Measurements from ENCODE around the gene ST6GALNAC1. TPM values are rescaled to one million over a fixed set of nuclear protein-coding genes. Genes with fewer than 3 reads are reported as not detected.

The ST6GALNAC1 gene
- total RNA-seq, 1 donor from 2014 or later, result not detected

GRCh38 chr17:76631821-76632565 lies 11.6 kb downstream of the ST6GALNAC1 start:
- Mint-ChIP-seq H3K4me3 (ENCODE audit: unreplicated experiment) (no peak overlapping the region), H3K36me3 (ENCODE audit: unreplicated experiment) (peaks cover 4% of the 10 kb centered on the region), H3K4me1 (ENCODE audit: low read depth, unreplicated experiment) (peaks cover 3% of the 10 kb centered on the region), H3K9me3 (ENCODE audit: unreplicated experiment) (peaks cover 3% of the 10 kb centered on the region), H3K27me3 (ENCODE audit: unreplicated experiment) (peaks cover 7% of the 10 kb centered on the region), H3K27ac (ENCODE audit: unreplicated experiment) (no peak overlapping the region)
- TF ChIP-seq CTCF (IDR thresholded peaks at IDR 0.05; ENCODE audit: partially characterized antibody, unreplicated experiment), result no peak
- DNase-seq, result no peak

DNA sequence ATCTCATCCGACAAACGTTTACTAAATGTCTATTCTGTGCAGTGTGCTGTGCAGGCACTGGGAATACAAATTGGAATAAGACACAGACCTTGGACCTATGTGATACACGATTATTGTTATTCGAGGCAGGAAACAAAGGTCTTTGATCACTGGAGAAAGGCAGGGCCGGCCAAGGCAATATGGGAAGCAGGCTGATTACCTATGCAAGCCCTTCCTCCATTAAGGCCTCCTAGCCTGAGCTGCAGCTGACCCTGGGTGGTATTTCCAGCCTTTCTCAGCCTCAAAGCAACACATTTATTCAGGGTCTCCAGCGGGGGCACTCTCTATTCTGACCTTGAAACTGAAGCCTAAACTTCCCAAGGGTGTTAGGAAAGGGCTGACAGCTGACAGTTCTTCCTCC lies 13.4 kb downstream of the ST6GALNAC1 start:
- peaks cover 3% of the 10 kb centered on the region for H3K9me3 Mint-ChIP-seq (ENCODE audit: unreplicated experiment)
- peaks cover 7% of the 10 kb centered on the region for H3K27me3 Mint-ChIP-seq (ENCODE audit: unreplicated experiment)
- peaks cover 3% of the 10 kb centered on the region for H3K4me1 Mint-ChIP-seq (ENCODE audit: low read depth, unreplicated experiment)
- TF ChIP-seq CTCF (IDR thresholded peaks at IDR 0.05; ENCODE audit: partially characterized antibody, unreplicated experiment), result no peak
- peaks cover 4% of the 10 kb centered on the region for H3K36me3 Mint-ChIP-seq (ENCODE audit: unreplicated experiment)
- DNase-seq, result no peak
- H3K4me3 Mint-ChIP-seq (ENCODE audit: unreplicated experiment), result no peak overlapping the region
- no peak overlapping the region for H3K27ac Mint-ChIP-seq (ENCODE audit: unreplicated experiment)

DNA sequence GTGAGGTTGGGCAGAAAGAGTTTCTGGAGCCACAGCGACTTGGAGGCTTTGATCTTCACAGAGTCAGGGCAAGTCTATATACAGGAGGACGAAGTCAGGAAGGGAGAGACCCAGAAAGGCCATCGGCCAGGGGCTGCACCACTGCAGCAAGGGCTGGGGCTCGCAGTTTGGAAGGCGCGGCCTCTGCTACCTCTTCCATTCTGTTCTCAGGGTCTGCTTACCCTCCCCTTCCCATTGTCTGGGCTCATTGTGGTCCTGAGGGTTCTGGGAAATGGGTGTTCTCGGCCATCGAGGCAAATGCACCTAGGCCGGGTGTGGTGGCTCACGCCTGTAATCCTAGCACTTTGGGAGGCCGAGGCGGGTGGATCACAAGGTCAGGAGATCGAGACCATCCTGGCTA lies 16.0 kb downstream of the ST6GALNAC1 start:
- no peak overlapping the region for H3K27ac Mint-ChIP-seq (ENCODE audit: unreplicated experiment)
- peaks cover 3% of the 10 kb centered on the region for H3K4me1 Mint-ChIP-seq (ENCODE audit: low read depth, unreplicated experiment)
- H3K4me3 Mint-ChIP-seq (ENCODE audit: unreplicated experiment), result no peak overlapping the region
- no peak for TF ChIP-seq CTCF (IDR thresholded peaks at IDR 0.05; ENCODE audit: partially characterized antibody, unreplicated experiment)
- peaks cover 7% of the 10 kb centered on the region for H3K27me3 Mint-ChIP-seq (ENCODE audit: unreplicated experiment)
- H3K36me3 Mint-ChIP-seq (ENCODE audit: unreplicated experiment), result peaks cover 4% of the 10 kb centered on the region
- no peak for DNase-seq
- H3K9me3 Mint-ChIP-seq (ENCODE audit: unreplicated experiment), result peaks cover 3% of the 10 kb centered on the region

DNA sequence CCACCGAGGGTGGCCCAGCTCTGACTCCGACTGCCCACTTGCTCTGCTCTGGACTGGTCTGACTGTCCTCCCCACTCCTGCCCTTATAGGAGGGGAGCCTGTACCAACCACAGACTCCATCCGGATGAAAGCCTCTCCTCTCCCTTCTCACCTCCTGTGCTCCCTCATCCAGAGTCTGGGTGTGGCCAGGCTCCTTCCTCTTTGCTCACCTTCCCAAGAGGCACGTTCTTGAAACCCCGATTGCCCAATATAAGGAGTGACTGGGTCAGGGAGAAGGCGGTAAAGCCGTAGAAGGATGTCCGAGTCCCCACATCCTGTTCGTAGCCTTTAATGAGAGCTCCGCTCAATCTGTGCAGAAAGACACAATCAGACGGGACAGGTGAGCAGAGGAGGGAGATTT lies 17.1 kb downstream of the ST6GALNAC1 start:
- H3K27me3 Mint-ChIP-seq (ENCODE audit: unreplicated experiment), result peaks cover 7% of the 10 kb centered on the region

More for the DNA sequence above, 17.1 kb downstream of the ST6GALNAC1 start:
- H3K4me1 Mint-ChIP-seq (ENCODE audit: low read depth, unreplicated experiment), result peaks cover 3% of the 10 kb centered on the region
- no peak overlapping the region for H3K4me3 Mint-ChIP-seq (ENCODE audit: unreplicated experiment)
- H3K36me3 Mint-ChIP-seq (ENCODE audit: unreplicated experiment), result peaks cover 4% of the 10 kb centered on the region
- TF ChIP-seq CTCF (IDR thresholded peaks at IDR 0.05; ENCODE audit: partially characterized antibody, unreplicated experiment), result no peak
- peaks cover 3% of the 10 kb centered on the region for H3K9me3 Mint-ChIP-seq (ENCODE audit: unreplicated experiment)
- H3K27ac Mint-ChIP-seq (ENCODE audit: unreplicated experiment), result no peak overlapping the region
- no peak for DNase-seq

Measured in glutamatergic neuron (in vitro differentiated cells).